GM23248 (cell line): Measurements from ENCODE around the gene TMEM120A. TPM values are rescaled to one million over a fixed set of nuclear protein-coding genes. Genes with fewer than 3 reads are reported as not detected.

Experiments used
- DNase-seq: peaks from one replicate; pipeline ENCODE4 v3.0.0-alpha.2; 2015
- H2AFZ ChIP-seq: fragments of 200-600 bp; sonication (generic); 2 replicates; pipeline ENCODE4 v1.6.1; 2016; ENCODE audit warnings: antibody characterized with exemption
- H3F3A ChIP-seq: fragments of 200-600 bp; sonication (generic); 2 replicates; pipeline ENCODE4 v1.6.1; 2016; ENCODE audit warnings: mild to moderate bottlenecking, antibody characterized with exemption, mixed run types; ENCODE audit not compliant: insufficient read depth
- H3K27ac ChIP-seq: fragments of 200-600 bp; sonication (generic); 2 replicates; pipeline ENCODE4 v1.5.1; 2016; ENCODE audit warnings: mild to moderate bottlenecking
- H3K27me3 ChIP-seq: fragments of 200-600 bp; sonication (generic); replicated peaks from 2 replicates; pipeline ENCODE4 v1.6.1; 2016; ENCODE audit warnings: mild to moderate bottlenecking; ENCODE audit not compliant: insufficient read depth
- H3K36me3 ChIP-seq: fragments of 200-600 bp; sonication (generic); 2 replicates; pipeline ENCODE4 v1.6.1; 2016; ENCODE audit warnings: low read depth, mild to moderate bottlenecking
- H3K4me1 ChIP-seq: fragments of 200-600 bp; sonication (generic); 2 replicates; pipeline ENCODE4 v1.6.1; 2016; ENCODE audit warnings: mild to moderate bottlenecking; ENCODE audit not compliant: insufficient read depth
- H3K4me2 ChIP-seq: fragments of 200-600 bp; sonication (generic); one replicate; pipeline ENCODE4 v1.6.1; 2016; ENCODE audit warnings: mild to moderate bottlenecking; ENCODE audit not compliant: unreplicated experiment
- H3K4me3 ChIP-seq: fragments of 200-600 bp; sonication (generic); 2 replicates; pipeline ENCODE4 v1.5.1; 2016; ENCODE audit warnings: mild to moderate bottlenecking
- H3K79me2 ChIP-seq: fragments of 200-600 bp; sonication (generic); 2 replicates; pipeline ENCODE4 v1.6.1; 2016; ENCODE audit warnings: mild to moderate bottlenecking; ENCODE audit not compliant: insufficient read depth
- H3K9ac ChIP-seq: fragments of 200-600 bp; sonication (generic); 2 replicates; pipeline ENCODE4 v1.6.1; 2016; ENCODE audit warnings: mild to moderate bottlenecking
- H3K9me2 ChIP-seq: fragments of 200-600 bp; sonication (generic); 2 replicates; pipeline ENCODE4 v1.6.1; 2016; ENCODE audit warnings: mixed run types, mild to moderate bottlenecking, moderate library complexity; ENCODE audit not compliant: insufficient read depth
- H3K9me3 ChIP-seq: fragments of 200-600 bp; sonication (generic); one replicate; pipeline ENCODE4 v1.6.1; 2017; ENCODE audit warnings: low read depth
- H4K20me1 ChIP-seq: fragments of 200-600 bp; sonication (generic); 2 replicates; pipeline ENCODE4 v1.6.0; 2016; ENCODE audit not compliant: insufficient read depth
- EZH2 ChIP-seq: fragments of 200-600 bp; sonication (generic); IDR thresholded peaks from 2 replicates; pipeline ENCODE4 v1.6.1; 2018; ENCODE audit warnings: antibody characterized with exemption, mild to moderate bottlenecking; ENCODE audit not compliant: insufficient read depth, poor library complexity, severe bottlenecking
- EZH2phosphoT487 ChIP-seq: fragments of 200-600 bp; sonication (generic); IDR thresholded peaks from 2 replicates; pipeline ENCODE4 v1.6.1; 2018; ENCODE audit warnings: antibody characterized with exemption, moderate library complexity, mild to moderate bottlenecking, low read depth; ENCODE audit not compliant: insufficient read depth
- WGBS, 2 experiments: methylation state at CpG; one replicate each; pipeline ENCODE4 v1.1.6; 2015 to 2017; ENCODE audit warnings: low lambda C conversion rate in 2 of 2, low coverage in 1 of 2; ENCODE audit errors: missing lambda C conversion rate in 2 of 2; 5-methylcytosine and 5-hydroxymethylcytosine counted together
- in situ Hi-C: fragments of 300-500 bp; cut with MboI; formaldehyde crosslinking; loops from 2 replicates; pipeline ENCODE4 v1.15.0; 2020
- polyA plus RNA-seq: library from polyadenylated mRNA; unstranded; fragments of >200 nt; fragmentation: Nextera tagmentation; extraction: Ambion mirVana; gene quantifications from 2 replicates; pipeline ENCODE4 v1.2.1, GENCODE V29; 2016
- total RNA-seq: library from RNA; depleted of rRNA; stranded (reverse); fragments of >200 nt; shearing (Covaris generic); gene quantifications from 2 replicates; pipeline ENCODE4 v1.2.3, GENCODE V29; 2014

TMEM120A gene
- total and polyA plus RNA-seq, 2 experiments from 2014 or later, result 25.1 to 46.9 TPM

GRCh38 chr7:75967055-75967454 lies 27.3 kb downstream of the TMEM120A start:
- Histone ChIP-seq H3K9me2 (no peaks in the 10 kb centered on the region), H3K4me2 (peak overlapping the region; percentile 51), H3K79me2 (0 out of 2 replicates have a peak, but pooled peaks cover 4% of the 10 kb centered on the region), H3K4me3 (no peak overlapping the region), H3K27ac (no peak overlapping the region), H3K27me3 (no peaks in the 10 kb centered on the region), H3K36me3 (no peaks in the 10 kb centered on the region), H3K9ac (peak overlapping the region; percentile 59; the same call in 1 of the 2 replicates), H2AFZ (peak overlapping the region; percentile 36; the same call in 1 of the 2 replicates), H3K4me1 (peaks cover 22% of the 10 kb centered on the region), H3F3A (peaks cover 15% of the 10 kb centered on the region; the same call in 1 of the 2 replicates), H3K9me3 (no peaks in the 10 kb centered on the region), H4K20me1 (no peaks in the 10 kb centered on the region)
- in situ Hi-C loops, result no loop called here
- WGBS, 2 experiments, result 65 to 69% methylated on average over 11 of the region's 11 CpGs
- no peak for DNase-seq
- TF ChIP-seq EZH2, result no peak

- peak; percentile 80 for DNase-seq
- Histone ChIP-seq H3K9me2 (no peaks in the 10 kb centered on the region), H4K20me1 (no peaks in the 10 kb centered on the region), H2AFZ (peak overlapping the region; percentile 36), H3K4me2 (peak overlapping the region; percentile 51), H3K36me3 (no peaks in the 10 kb centered on the region), H3K27ac (peak overlapping the region; percentile 45), H3K4me1 (peaks cover 24% of the 10 kb centered on the region), H3F3A (peaks cover 18% of the 10 kb centered on the region; the same call in 1 of the 2 replicates), H3K27me3 (no peaks in the 10 kb centered on the region), H3K9ac (peak overlapping the region; percentile 59), H3K4me3 (peak overlapping the region; percentile 24; the same call in 1 of the 2 replicates), H3K79me2 (0 out of 2 replicates have a peak, but pooled peaks cover 4% of the 10 kb centered on the region), H3K9me3 (no peaks in the 10 kb centered on the region)
- 11 to 15% methylated on average over 26 of the region's 26 CpGs for WGBS, 2 experiments
- TF ChIP-seq EZH2phosphoT487 (no peak), EZH2 (no peak)
- in situ Hi-C loops, result no loop called here
Measured at GRCh38 chr7:75966190-75966961, 28.0 kb downstream of the TMEM120A start.

GRCh38 chr7:75965617-75966016 lies 28.8 kb downstream of the TMEM120A start:
- Histone ChIP-seq H2AFZ (no peak overlapping the region), H3K4me3 (no peak overlapping the region), H3K36me3 (no peaks in the 10 kb centered on the region), H3K9ac (no peak overlapping the region), H3K9me3 (no peaks in the 10 kb centered on the region), H3K79me2 (0 out of 2 replicates have a peak, but pooled peaks cover 4% of the 10 kb centered on the region), H3K4me2 (no peak overlapping the region), H3K27ac (no peak overlapping the region), H3K4me1 (peaks cover 24% of the 10 kb centered on the region), H3K9me2 (no peaks in the 10 kb centered on the region), H3F3A (peaks cover 18% of the 10 kb centered on the region; the same call in 1 of the 2 replicates), H3K27me3 (no peaks in the 10 kb centered on the region), H4K20me1 (no peaks in the 10 kb centered on the region)
- 89% methylated on average over 13 of the region's 13 CpGs for WGBS, 2 experiments
- TF ChIP-seq EZH2phosphoT487 (no peak), EZH2 (no peak)
- no peak for DNase-seq
- in situ Hi-C loops, result no loop called here

GRCh38 chr7:75963381-75963995 lies 30.9 kb downstream of the TMEM120A start:
- Histone ChIP-seq H3F3A (peaks cover 18% of the 10 kb centered on the region; the same call in 1 of the 2 replicates), H3K9ac (peak overlapping the region; percentile 73), H3K36me3 (no peaks in the 10 kb centered on the region), H3K4me3 (no peak overlapping the region), H3K27ac (peak overlapping the region; percentile 94), H3K27me3 (no peaks in the 10 kb centered on the region), H3K4me2 (peak overlapping the region; percentile 70), H3K79me2 (0 out of 2 replicates have a peak, but pooled peaks cover 4% of the 10 kb centered on the region), H3K9me3 (no peaks in the 10 kb centered on the region), H3K9me2 (no peaks in the 10 kb centered on the region), H4K20me1 (no peaks in the 10 kb centered on the region), H3K4me1 (peaks cover 24% of the 10 kb centered on the region), H2AFZ (0 out of 2 replicates have a peak overlapping the region, but pooled peaks have one; percentile 43)
- no peak for DNase-seq
- 52 to 67% methylated on average over 7 to 9 of the region's 9 CpGs for WGBS, 2 experiments
- in situ Hi-C loops, result no loop called here
- TF ChIP-seq EZH2phosphoT487, result no peak
- no peak for TF ChIP-seq EZH2
